ENCODE results near the gene LHX4. TPM values are rescaled to one million over a fixed set of nuclear protein-coding genes. Genes with fewer than 3 reads are reported as not detected.

LHX4 gene
- total and polyA plus RNA-seq, 9 of the 15 experiments (the other 6 are each of a cell fraction or from before 2014, with no cell fraction given) = 0.01 to 0.11 (median 0.07) TPM; not detected in 5

DNA sequence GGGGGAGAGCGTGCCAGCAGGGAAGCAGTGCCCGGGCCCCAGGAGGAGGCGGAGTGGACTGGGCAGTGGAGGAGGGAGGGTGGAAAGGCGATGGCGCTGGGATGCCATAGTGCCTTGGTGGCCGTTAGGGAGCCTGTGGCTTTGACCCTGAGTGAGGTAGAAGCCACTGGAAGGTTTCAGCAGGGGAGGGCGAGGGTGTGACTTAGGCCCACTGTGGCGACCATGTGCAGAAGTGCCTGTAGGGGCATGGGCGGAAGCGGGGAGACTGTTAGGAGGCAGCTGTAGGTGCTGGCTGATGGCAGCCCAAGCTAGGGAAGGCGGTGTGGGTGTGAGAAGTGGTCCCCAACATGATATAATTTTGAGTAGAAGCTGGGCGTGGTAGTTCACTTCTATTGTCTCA, 28.2 kb downstream of the LHX4 start:
- Histone ChIP-seq H3K4me2 (ENCODE audit: insufficient read depth, low read length) (no peak overlapping the region), H3K9ac (ENCODE audit: insufficient read depth in 1 of 2, low read depth in 2 of 2, low read length in 2 of 2) (no peak overlapping the region), H3K27ac (ENCODE audit: extremely low read depth, low read depth, low read length) (no peak overlapping the region), H3K9me3 (replicated peaks; ENCODE audit: control insufficient read depth, insufficient read depth, low read depth, low read length) (no peaks in the 10 kb centered on the region), H3K79me2 (ENCODE audit: control insufficient read depth, insufficient read depth, low read length) (no peaks in the 10 kb centered on the region), H4K20me1 (replicated peaks; ENCODE audit: control insufficient read depth, insufficient read depth, low read length) (no peaks in the 10 kb centered on the region; the same call in 1 of the 2 replicates), H3K9me1 (ENCODE audit: control insufficient read depth, insufficient read depth, low read length) (no peaks in the 10 kb centered on the region), H2AFZ (ENCODE audit: low read depth, low read length) (no peak overlapping the region), H3K27me3 (ENCODE audit: control insufficient read depth in 2 of 2, insufficient read depth in 2 of 2, low read length in 2 of 2) (peaks cover 47 to 75% of the 10 kb centered on the region in 2 experiments; a peak in 4 of 5 replicates), H3K4me3 (no peak overlapping the region), H3K4me1 (replicated peaks in 1 of 2; ENCODE audit: control insufficient read depth in 2 of 2, insufficient read depth in 2 of 2, low read length in 2 of 2) (peaks cover 0 to 40% of the 10 kb centered on the region in 2 experiments; a peak in 2 of 5 replicates), H3K36me3 (ENCODE audit: control insufficient read depth, insufficient read depth, low read length) (no peaks in the 10 kb centered on the region)
- no peak for DNase-seq (ENCODE audit: extremely low read depth in 1 of 4, low spot score in 3 of 4)
- TF ChIP-seq RCOR1 (IDR thresholded peaks at IDR 0.05; ENCODE audit: borderline replicate concordance in 1 of 2, low read depth in 2 of 2, low read length in 2 of 2) = no peak
- no peak for TF ChIP-seq NFIX (CRISPR knock-in tag; IDR thresholded peaks at IDR 0.05; ENCODE audit: low read depth)
- TF ChIP-seq NR2C1 (IDR thresholded peaks at IDR 0.05) = no peak
- TF ChIP-seq NR2C1 (tag; IDR thresholded peaks at IDR 0.05) = no peak
- no peak for TF ChIP-seq PHF21A (IDR thresholded peaks at IDR 0.05; ENCODE audit: borderline replicate concordance, low read depth)
- no peak for TF ChIP-seq GMEB1 (CRISPR knock-in tag; IDR thresholded peaks at IDR 0.05)
- no peak for TF ChIP-seq CTBP1 (IDR thresholded peaks at IDR 0.05; ENCODE audit: borderline replicate concordance)
- TF ChIP-seq E2F1 (CRISPR knock-in tag; IDR thresholded peaks at IDR 0.05) = no peak
- TF ChIP-seq PRPF4 (IDR thresholded peaks at IDR 0.05; ENCODE audit: insufficient read depth, low read depth, low read length, poor library complexity, severe bottlenecking) = no peak
- TF ChIP-seq SETDB1 (IDR thresholded peaks at IDR 0.05; ENCODE audit: low read length) = no peak
- no peak for TF ChIP-seq ZNF584 (CRISPR knock-in tag; IDR thresholded peaks at IDR 0.05; ENCODE audit: low read depth)
- no peak for FAIRE-seq
- CTCF ChIA-PET (ENCODE audit: low intra/inter-chr PET ratio) = no interaction called here
- no TSS peak for BruUV-seq (replicated peaks)
- 5% methylated on average over 12 of the region's 12 CpGs for WGBS (ENCODE audit: insufficient coverage, low coverage, missing lambda C conversion rate)
- POLR2A ChIA-PET = interaction anchor here (1.2 kb wide), 1 partner anchor 12 kb away, joined by 3 read pairs; no protein-coding TSS in a partner anchor
- intact Hi-C loops (cut with micrococcal nuclease) = no loop called here
- ATAC-seq = no peak
- in situ Hi-C loops (cut with MboI) = loop anchor here (25.0 kb wide), 1 partner anchor 904 kb away; no protein-coding TSS in a partner anchor

Measured in K562 (cell line).